A673 (cell line): ENCODE measurements around the gene DUS1L.

Source experiments
- CTCF ChIP-seq: fragments of 300-800, 200-600 bp; sonication (generic); conservative IDR thresholded peaks from 2 replicates; pipeline ENCODE4 v1.5.1; 2017; ENCODE audit warnings: low read depth, mild to moderate bottlenecking, antibody characterized with exemption, low read length, moderate library complexity, mixed read lengths
- EZH2 ChIP-seq: fragments of 200-600 bp; sonication (generic); IDR thresholded peaks from 2 replicates; pipeline ENCODE4 v1.6.1; 2017; ENCODE audit warnings: borderline replicate concordance, low read depth, mild to moderate bottlenecking, mixed read lengths, antibody characterized with exemption, low read length; ENCODE audit not compliant: poor library complexity, severe bottlenecking

- TF ChIP-seq CTCF (no peak), EZH2 (no peak)
These were observed 18.7 kb downstream of the DUS1L start for GRCh38 chr17:82046903-82047302.
